GM10847 (cell line): ENCODE measurements around the gene STPG1.

ENCODE experiments used
- POLR2A ChIP-seq: IDR thresholded peaks from 2 replicates; pipeline ENCODE4 v1.6.1; 2011; ENCODE audit not compliant: insufficient read length; ENCODE audit errors: extremely low read depth

The STPG1 gene

DNA sequence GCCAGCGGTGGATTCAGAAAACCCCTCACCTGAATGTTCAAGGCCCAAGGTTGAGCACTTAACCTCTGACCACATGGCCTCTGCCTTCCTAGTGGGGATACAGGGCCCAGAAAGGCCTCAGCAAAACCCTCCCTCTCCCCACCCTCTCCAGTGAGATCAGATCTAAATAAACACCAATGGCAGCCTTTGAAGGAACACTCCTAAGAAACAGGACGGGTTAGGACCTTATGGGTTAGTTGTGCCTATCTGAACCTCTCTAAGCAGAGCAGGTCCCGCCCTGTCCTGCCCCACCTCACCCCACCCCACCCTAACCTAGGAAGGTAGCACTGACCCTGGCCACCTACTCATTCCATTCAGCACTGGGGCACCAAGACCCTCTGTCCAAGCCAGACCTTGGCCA, 102.3 kb downstream of the STPG1 start:
- no peak for TF ChIP-seq POLR2A

DNA sequence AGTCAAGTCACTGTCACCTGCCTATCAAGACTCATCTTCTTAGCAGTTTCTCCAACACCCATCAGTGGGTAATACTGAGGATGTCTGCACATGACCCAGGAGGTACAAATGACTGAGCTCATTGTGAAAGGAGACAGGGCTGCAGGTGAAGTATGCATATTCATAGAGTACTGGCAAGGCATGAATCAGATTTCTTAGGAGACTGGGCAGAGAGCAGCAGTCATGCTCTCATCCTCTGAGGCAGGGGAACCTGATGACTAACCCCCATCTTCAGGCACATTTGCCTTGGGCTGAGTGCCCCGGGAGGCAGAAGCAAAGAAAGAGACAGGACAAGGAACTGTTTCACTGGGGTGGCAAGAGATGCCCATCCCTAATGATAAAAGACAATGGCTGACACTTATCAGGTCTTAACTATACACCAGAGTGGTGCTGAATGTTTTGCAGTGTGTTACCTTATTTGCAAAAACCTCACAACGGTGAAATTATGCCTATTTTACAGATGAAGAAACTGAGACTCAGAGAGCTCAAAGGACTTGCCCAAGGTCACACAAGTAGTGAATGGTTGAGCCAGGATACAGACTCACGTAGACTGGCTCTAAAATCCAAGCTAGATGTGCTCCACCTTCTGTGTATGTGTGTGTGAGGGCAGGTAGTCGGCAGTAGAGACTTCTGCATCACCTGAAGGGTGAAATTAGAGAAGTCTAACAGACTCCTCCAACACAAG, 103.7 kb downstream of the STPG1 start:
- TF ChIP-seq POLR2A: no peak

DNA sequence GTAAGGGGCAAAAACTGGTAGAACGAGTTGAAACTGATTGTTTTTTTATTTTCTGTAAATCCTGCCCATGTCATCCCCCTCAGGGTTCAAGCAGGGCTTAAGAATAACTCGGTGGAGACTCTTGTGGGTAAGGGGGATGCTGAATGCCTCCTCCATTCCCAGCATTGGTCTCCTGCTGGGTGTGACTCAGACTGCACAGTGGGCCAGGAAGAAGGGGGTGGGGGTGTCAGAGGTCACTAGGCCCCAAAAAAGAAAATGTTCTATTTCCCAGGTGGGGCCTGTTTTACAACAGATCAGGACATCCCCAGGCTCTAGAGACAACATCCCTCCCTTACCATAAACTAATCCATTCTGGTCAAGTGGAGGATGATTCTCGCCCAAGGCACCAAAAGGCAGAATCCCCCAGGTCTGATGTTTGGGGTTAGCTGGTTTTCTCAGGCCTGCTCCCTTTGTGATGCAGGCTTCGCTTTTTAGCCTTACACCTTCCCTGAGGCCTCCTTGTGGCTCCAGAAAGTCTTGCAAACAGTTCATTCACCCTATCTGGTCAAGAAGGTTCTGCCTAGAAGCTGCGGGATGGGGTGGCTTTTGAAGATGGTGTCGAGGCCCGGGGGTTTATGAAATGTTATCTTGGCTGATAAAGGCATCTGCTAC, 105.1 kb downstream of the STPG1 start:
- TF ChIP-seq POLR2A: no peak
